HG02870 (cell line): ENCODE results near the gene PCSK5.

Source experiments
- ATAC-seq: cut with Tn5 transposase; IDR thresholded peaks from one replicate; pipeline ENCODE4 v1.9.1; 2021; ENCODE audit warnings: mild to moderate bottlenecking, moderate library complexity; ENCODE audit not compliant: unreplicated experiment

PCSK5 gene

GRCh38 chr9:75998096-75998780 is 107.8 kb downstream of the PCSK5 start:
- ATAC-seq = no peak

GRCh38 chr9:76001459-76001858 is 111.0 kb downstream of the PCSK5 start:
- ATAC-seq = no peak

GRCh38 chr9:76003041-76003440 is 112.6 kb downstream of the PCSK5 start:
- ATAC-seq = no peak

- ATAC-seq = peak; percentile 90
Observed at GRCh38 chr9:76004526-76004925, 114.1 kb downstream of the PCSK5 start.

GRCh38 chr9:76007935-76008334 is 117.5 kb downstream of the PCSK5 start:
- no peak for ATAC-seq

GRCh38 chr9:76013809-76014208 is 123.3 kb downstream of the PCSK5 start:
- no peak for ATAC-seq

GRCh38 chr9:76018235-76018634 is 127.8 kb downstream of the PCSK5 start:
- ATAC-seq = no peak

GRCh38 chr9:76018761-76019160 is 128.3 kb downstream of the PCSK5 start:
- ATAC-seq = no peak

GRCh38 chr9:76020652-76021051 is 130.2 kb downstream of the PCSK5 start:
- no peak for ATAC-seq

GRCh38 chr9:76022317-76022716 is 131.8 kb downstream of the PCSK5 start:
- no peak for ATAC-seq

- no peak for ATAC-seq
Observed at GRCh38 chr9:76023715-76024195, 133.3 kb downstream of the PCSK5 start.

GRCh38 chr9:76025286-76025685 is 134.8 kb downstream of the PCSK5 start:
- ATAC-seq = no peak

GRCh38 chr9:76026796-76027195 is 136.3 kb downstream of the PCSK5 start:
- ATAC-seq = no peak

GRCh38 chr9:76027416-76027815 is 136.9 kb downstream of the PCSK5 start:
- ATAC-seq = no peak

- no peak for ATAC-seq
Observed at GRCh38 chr9:76027861-76028260, 137.4 kb downstream of the PCSK5 start.

- no peak for ATAC-seq
Observed at GRCh38 chr9:76032038-76032796, 141.7 kb downstream of the PCSK5 start.

- no peak for ATAC-seq
Observed at GRCh38 chr9:76032797-76033373, 142.4 kb downstream of the PCSK5 start.

- ATAC-seq = no peak
Observed at GRCh38 chr9:76034049-76034448, 143.6 kb downstream of the PCSK5 start.

- ATAC-seq = no peak
Observed at GRCh38 chr9:76036762-76037161, 146.3 kb downstream of the PCSK5 start.

GRCh38 chr9:76037587-76038225 is 147.2 kb downstream of the PCSK5 start:
- ATAC-seq = no peak

- ATAC-seq = no peak
Observed at GRCh38 chr9:76038431-76038830, 148.0 kb downstream of the PCSK5 start.
